NCI-H187 treated with DMSO at 0.1 percent for 48 hours (cell line): Measurements from ENCODE around the gene FAM216B.
"Not testable (repeated sequence)": the region's sequence is repeated elsewhere in the genome, so short reads cannot be mapped to it uniquely, and the experiment has no call there.

ENCODE experiments used
- DNase-seq: peaks from one replicate; lab custom pipeline; 2025; lab: John Stamatoyannopoulos, UW

The FAM216B gene

GRCh38 chr13:42780044-42780443, 1.3 kb upstream of the FAM216B start:
- no peak for DNase-seq

GRCh38 chr13:42786715-42787114, 5.3 kb downstream of the FAM216B start:
- DNase-seq = no peak

GRCh38 chr13:42788601-42789000, 7.2 kb downstream of the FAM216B start:
- DNase-seq = no peak

GRCh38 chr13:42792154-42792553, 10.8 kb downstream of the FAM216B start:
- DNase-seq = no peak

DNA sequence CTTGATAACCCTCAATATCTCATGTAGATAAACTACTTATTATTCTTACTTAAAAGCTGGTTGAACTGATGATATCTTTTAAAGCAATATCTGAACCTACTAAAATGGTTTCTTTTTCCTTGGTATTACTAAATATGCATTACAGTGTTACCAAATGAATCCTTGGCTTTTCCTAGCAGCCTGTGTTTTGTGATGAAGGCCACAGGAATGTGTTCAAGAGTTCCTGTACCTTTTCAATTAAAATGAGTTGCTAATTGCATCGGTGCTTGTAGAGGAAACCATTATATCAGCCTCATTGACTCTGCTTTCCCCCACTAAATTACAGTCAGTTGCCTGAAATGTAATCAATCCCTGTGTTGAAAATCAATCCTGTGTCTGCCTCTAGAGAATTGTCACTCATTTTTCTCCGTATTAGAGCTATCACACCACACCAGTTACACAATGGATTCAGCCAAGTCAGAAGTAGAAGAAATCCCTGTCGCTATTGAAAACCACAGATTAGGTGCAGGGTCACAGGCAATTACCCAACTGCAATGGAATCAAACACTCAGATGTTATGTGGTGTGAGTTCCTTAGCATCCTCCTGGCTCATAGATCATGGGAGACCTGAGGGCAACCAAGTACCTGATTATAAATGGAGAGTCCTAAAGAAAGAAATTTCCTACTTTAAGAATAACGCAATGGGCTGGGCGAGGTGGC, 13.3 kb downstream of the FAM216B start:
- no peak for DNase-seq

DNA sequence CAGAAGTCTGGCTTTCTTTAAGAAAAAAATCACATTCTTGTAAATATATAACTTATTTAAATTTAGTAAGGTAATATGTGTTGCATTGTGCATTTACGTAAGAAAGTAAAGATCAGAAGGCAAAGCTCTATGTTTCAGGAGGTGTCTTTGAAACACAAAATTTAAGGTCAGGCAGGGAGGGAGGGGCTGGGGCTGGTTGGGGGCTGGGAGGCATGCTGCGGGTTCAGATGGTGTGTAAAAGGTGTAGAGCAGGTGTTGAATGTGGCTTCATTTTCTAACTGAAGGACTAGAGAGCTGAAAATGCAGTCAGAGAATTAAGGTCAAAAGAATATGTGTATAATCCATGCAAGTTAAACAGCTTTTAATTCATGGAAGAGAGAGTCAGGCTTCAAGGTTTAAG, 14.3 kb downstream of the FAM216B start:
- DNase-seq = no peak

DNA sequence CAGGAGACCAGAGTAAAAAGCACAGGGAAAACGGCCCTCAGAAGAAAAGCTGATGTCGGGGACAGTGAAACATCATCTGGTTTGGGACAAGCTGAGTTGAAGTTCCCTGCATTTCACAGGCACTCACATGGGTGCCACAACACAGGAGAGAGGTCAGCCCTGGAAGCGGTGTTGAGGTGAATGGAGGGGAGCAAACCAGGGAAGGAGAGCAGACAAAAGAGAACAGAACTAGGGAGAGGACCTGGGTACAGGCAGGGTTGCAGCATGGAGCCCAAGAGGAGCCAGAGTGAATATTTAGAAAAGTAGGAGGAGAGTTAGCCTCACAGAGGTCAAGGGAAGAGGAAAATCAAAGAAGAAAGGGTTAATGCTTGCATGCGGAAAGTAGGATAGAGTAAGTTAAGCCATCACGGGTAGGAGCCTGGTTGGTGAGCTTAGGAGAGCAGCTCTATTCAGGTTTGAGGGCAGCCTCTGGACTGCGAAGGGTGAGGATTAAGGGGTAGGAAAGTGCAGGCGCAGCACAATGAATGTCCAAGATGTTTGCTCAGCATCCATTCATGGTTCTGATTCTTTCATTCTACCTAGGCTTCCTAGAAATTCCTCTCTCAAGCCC, 15.5 kb downstream of the FAM216B start:
- DNase-seq = no peak

DNA sequence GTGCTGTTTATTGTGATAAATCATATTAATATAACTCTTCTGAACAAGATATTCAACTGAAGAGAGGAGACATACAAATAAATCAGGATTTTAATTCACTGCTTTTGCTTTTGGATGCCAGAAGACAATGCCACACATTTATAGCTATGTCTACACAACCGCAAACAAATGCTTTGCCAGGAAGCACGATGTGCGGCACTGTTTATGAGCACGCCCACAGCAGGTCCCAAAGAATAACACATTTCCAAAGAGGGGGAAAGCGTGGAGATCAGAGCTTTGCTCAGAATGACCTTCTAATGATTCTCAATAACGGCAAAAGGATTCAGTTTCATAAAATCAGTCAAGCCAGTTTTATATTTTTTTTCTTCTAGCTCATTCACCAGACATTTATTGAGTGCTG, 16.7 kb downstream of the FAM216B start:
- no peak for DNase-seq

DNA sequence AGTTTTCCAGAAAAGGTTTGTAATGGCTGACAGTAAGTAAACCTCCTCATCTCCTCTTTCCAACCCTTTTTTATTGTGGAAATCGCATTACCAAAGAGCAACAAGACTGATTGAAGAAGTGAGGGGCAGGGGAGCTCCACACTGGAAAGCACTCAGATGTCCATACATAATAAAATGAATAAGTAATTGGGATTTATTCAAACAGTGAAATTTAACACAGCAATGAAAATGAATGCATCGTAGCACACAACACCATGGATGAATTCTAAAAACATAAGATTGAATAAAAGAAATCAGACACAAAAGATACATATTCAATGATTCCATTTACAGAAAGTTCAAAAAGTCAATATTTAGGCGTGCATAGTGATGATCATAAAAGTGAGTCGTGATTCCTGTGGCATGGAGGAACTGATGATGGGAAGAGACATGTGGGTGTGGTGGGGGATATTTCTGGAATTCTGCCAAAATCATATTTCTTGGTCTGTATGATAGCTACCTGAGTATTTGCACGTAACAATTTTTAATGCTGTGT, 18.8 kb downstream of the FAM216B start:
- no peak for DNase-seq

DNA sequence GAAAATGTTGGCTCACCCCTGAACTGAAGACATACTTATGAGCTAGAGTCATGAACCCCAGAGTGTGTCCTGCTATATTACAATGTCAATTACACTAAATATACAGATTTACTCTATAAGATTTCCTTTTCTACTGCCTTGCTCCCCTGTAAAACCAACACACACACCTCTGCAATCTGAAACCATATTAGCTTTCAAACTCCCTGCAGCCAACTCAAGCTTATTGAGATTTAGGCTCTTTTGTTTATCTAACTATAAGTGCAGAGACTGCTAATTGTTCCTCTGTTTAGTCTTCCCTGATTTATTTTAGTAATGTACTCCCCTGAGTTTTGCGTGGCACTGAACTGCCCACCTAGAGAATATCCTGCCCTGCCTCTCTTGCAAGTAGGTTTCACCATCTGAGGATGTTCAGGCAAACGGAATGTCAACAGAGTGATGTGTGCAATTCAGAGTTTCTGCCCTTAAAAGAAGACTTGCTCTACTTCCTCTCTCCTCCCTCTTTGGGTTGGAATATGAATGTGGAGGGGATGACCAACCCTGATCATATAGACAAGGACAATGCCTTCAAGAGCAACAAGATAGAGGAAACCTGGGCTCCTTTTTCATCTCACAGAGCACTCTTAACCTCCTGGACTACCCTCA, 22.3 kb downstream of the FAM216B start:
- no peak for DNase-seq

GRCh38 chr13:42804244-42804874, 23.0 kb downstream of the FAM216B start:
- no peak for DNase-seq

DNA sequence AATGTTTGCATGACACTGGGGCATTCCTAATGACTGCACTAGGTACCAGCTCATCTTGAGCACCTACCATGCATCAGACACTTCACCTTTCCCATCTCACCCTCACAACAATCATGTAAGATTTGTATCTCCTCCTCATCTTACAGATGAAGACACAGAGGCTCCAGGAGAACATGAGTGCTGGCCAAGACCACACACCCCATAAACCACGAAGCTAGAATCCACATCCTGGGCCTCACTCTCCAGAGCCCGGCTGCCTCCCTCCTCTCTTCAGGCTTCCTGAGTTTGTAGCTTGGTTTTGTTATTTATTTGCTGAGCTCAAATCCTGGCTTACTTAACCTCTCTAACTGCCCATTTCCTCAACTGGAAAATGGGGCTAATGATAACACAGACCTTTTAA, 25.9 kb downstream of the FAM216B start:
- DNase-seq = no peak

- no peak for DNase-seq
These were observed 26.5 kb downstream of the FAM216B start for GRCh38 chr13:42807866-42808265.

DNA sequence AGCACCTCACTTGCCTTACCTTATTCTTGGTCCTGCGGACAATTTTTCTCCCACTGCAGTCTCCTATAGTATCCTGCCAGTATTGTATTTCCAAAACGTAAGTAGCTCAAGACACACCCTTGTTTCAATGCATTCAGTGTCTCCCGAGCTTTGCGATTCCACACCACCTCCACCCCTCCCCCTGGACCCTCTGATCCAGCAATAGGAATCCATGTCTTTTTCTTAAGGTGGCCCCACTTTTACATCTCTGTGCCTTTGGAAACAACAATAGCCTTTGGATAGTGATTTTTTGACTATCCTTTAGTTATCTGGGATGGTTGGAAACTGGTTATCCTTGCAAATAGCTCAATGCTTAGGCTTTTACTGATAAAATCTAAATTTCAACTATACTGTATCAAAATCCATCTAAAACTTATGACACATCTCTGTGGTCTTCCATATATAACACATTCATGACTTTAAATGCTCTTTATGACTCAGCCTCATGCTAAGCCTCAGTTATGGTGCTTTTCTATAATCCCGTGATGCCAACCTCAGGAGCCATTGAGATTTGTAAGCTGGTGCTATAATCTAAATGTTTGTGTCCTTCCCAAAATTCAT, 27.1 kb downstream of the FAM216B start:
- DNase-seq = no peak

DNA sequence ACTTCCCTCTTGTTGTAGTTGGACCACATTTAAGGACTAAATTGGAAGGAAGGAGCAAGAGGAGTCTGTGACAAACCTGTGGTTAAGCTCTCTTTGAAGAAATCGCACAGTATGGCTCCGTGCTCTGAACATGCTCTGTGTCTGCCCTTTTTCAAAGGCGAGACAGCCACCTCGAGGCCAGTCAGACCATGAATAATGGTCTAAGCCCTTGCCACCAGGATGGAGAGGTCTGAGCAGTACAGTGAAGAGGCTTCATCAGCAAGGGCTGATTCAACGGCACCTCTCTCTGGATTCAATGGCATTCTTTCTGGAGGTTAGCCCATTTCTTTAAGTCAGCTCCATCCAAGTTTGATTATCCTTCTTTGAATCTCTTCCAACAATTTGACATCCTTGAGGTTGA, 30.9 kb downstream of the FAM216B start:
- DNase-seq = no peak

DNA sequence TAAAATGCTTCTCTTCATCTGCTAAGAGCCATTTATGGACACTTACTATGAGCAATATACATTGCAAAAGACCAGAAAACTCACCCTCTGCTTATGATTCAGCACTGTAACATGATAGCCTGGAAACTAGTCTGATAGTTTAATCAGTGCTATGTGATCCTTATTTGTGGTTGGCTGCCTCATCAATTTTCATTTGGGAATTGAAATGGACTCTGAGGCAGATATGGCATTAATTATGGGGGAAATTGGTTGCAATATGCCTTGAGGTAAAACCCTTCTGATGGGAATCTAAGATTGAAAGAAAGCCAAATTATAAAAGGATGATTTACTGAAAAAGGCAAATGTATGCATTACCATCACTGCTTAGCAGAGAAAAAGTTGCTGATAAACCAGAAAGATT, 33.5 kb downstream of the FAM216B start:
- no peak for DNase-seq

GRCh38 chr13:42815681-42816080, 34.3 kb downstream of the FAM216B start:
- no peak for DNase-seq

GRCh38 chr13:42816538-42816937, 35.2 kb downstream of the FAM216B start:
- no peak for DNase-seq

DNA sequence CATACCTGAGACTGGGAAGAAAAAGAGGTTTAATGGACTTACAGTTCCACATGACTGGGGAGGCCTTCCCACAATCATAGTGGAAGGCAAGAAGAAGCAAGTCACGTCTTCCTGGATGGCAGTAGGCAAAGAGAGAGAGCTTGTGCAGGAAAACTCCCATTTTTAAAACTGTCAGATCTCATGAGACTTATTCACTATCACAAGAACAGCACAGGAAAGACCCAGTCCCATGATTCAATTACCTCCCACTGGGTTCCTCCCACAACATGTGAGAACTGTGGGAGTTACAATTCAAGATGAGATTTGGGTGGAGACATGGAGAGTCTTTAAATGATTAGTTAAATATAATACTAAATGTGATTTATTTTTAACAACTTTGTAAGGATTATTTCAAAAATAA, 38.3 kb downstream of the FAM216B start:
- not testable (repeated sequence) for DNase-seq

DNA sequence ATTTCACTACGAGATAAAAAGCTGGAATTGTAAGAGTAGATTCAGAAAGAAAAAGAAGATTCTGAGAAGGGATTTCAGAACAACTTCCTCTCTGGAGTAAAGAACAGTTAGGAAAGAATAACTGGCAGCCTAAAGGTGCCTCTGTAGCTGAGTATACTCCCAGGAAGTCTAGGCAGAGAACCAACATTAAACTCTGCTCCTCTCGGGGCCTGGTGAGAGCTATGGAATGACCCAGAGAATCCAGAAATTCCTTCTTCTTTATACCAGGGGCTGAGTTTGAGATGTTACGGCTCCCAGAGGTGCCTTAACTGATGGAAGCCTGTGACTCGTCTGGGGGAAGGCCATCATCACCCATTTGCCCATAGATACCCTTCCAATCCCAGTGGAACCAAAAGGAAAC, 39.1 kb downstream of the FAM216B start:
- no peak for DNase-seq

GRCh38 chr13:42821437-42821836, 40.1 kb downstream of the FAM216B start:
- no peak for DNase-seq

DNA sequence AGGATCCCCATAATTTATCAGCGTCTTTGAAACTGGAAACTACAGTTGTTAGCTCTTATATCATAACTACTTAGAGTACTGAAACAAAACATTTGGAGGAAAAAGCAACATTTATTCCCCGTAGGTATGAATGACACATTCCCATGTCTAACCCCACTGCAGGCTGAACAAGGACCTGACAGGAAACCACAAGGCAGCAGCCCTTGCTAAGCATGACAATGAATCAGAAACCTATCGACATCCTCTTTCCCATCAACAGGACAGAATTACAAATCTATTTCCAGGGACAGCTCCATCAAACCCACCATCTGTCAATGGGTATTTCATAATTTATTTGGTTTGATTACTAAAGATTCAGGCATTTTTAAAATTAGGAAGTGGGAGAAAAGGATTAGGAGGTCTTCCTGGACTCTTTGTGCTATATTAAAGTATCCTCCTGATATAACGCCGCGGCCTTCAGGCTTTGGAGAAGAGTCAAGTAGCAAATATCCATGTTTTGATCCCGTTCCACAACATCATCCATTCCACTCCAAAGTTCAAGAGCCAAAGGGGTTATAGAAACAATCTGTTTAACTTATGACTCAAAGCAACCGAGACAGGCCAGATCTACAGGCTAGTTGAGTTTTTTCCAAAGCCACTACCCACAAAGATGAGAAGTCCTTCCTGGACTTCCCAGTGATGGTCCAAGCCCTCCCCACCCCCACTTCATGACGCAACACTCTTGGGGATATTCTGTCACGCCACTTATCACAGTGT, 51.1 kb downstream of the FAM216B start:
- no peak for DNase-seq
